SK-N-SH (cell line): ENCODE measurements around the gene EMC7.

ENCODE experiments used
- CHD2 ChIP-seq: fragments of 150-350 bp; IDR thresholded peaks from 2 replicates; pipeline ENCODE4 v1.6.1; 2018; ENCODE audit warnings: low read length; ENCODE audit not compliant: partially characterized antibody
- EP300 ChIP-seq, 2 experiments: IDR thresholded peaks; 2 replicates each; pipeline versions ENCODE4 v1.4.0 to v1.6.1; 2012; ENCODE audit warnings: borderline replicate concordance in 1 of 2, low read depth in 1 of 2, low read length in 1 of 2
- FOXJ3 ChIP-seq: sonication (generic); formaldehyde crosslinking; IDR thresholded peaks from 2 replicates; pipeline ENCODE4 v1.5.1; 2020; ENCODE audit warnings: mild to moderate bottlenecking, missing genetic modification reagents
- NRF1 ChIP-seq: IDR thresholded peaks from 2 replicates; pipeline ENCODE4 v1.6.1; 2012; ENCODE audit warnings: low read depth, mild to moderate bottlenecking, low read length
- TF ChIP-seq, protein P1 (sequence below): fragments of 150-350 bp; IDR thresholded peaks from 2 replicates; pipeline ENCODE4 v1.6.1; 2017; ENCODE audit warnings: antibody characterized with exemption, low read length, low read depth, borderline replicate concordance

DNA sequence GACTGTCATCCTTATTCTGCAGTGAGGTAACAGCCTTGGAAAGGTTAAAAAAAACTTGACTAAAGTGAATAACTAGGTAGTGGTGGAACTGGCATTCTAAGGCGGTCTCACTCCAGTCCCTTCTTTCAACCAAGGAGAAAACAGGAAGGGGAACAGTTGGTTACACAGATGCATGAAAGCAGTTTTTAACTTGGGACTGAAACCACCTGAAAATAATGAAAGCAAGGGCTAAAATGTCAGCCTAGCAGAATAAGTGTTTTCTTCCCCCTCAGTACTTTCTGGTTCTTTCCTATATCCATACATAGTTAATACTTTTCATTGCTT lies 61.9 kb downstream of the EMC7 start:
- TF ChIP-seq, protein P1, sequence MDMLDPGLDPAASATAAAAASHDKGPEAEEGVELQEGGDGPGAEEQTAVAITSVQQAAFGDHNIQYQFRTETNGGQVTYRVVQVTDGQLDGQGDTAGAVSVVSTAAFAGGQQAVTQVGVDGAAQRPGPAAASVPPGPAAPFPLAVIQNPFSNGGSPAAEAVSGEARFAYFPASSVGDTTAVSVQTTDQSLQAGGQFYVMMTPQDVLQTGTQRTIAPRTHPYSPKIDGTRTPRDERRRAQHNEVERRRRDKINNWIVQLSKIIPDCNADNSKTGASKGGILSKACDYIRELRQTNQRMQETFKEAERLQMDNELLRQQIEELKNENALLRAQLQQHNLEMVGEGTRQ = no peak
- no peak for TF ChIP-seq FOXJ3
- no peak for TF ChIP-seq NRF1
- no peak for TF ChIP-seq EP300 (IDR thresholded peaks at IDR 0.05; ENCODE audit: borderline replicate concordance in 1 of 2, low read depth in 1 of 2, low read length in 1 of 2)
- no peak for TF ChIP-seq CHD2
